Fibroblast of the aortic adventitia (primary cell): ENCODE results near the gene CXCR6. TPM values are rescaled to one million over a fixed set of nuclear protein-coding genes. Genes with fewer than 3 reads are reported as not detected.

Source experiments
- DNase-seq: peaks from one replicate; pipeline ENCODE4 v3.0.0-alpha.2; 2010; ENCODE audit warnings: low read depth
- H3K4me3 ChIP-seq: 2 replicates; pipeline ENCODE4 v1.5.1; 2011; ENCODE audit warnings: low read depth, mild to moderate bottlenecking, control low read depth, low read length, moderate library complexity
- CTCF ChIP-seq: IDR thresholded peaks from 2 replicates; pipeline ENCODE4 v1.5.1; 2011; ENCODE audit warnings: mild to moderate bottlenecking, low read length, control low read depth, inconsistent platforms; ENCODE audit not compliant: insufficient read depth
- total RNA-seq: library from RNA; depleted of rRNA; stranded (reverse); fragments of >200 nt; gene quantifications from 2 replicates; pipeline ENCODE4 v1.2.3, GENCODE V29; 2012; ENCODE audit warnings: low replicate concordance

The CXCR6 gene
- total RNA-seq, 1 donor: not detected

- DNase-seq: no peak
- no peak for TF ChIP-seq CTCF
- H3K4me3 ChIP-seq: no peak overlapping the region
Observed at GRCh38 chr3:45969116-45969515, 25.9 kb downstream of the CXCR6 start.

GRCh38 chr3:45969953-45970352, 26.7 kb downstream of the CXCR6 start:
- H3K4me3 ChIP-seq: no peak overlapping the region
- TF ChIP-seq CTCF: no peak
- DNase-seq: no peak

GRCh38 chr3:45972534-45973402, 29.5 kb downstream of the CXCR6 start:
- H3K4me3 ChIP-seq: no peak overlapping the region
- TF ChIP-seq CTCF: no peak
- DNase-seq: peak; percentile 92

- no peak for DNase-seq
- TF ChIP-seq CTCF: no peak
- H3K4me3 ChIP-seq: no peak overlapping the region
Observed at GRCh38 chr3:45974686-45975085, 31.4 kb downstream of the CXCR6 start.

GRCh38 chr3:45975686-45976085, 32.4 kb downstream of the CXCR6 start:
- no peak overlapping the region for H3K4me3 ChIP-seq
- no peak for TF ChIP-seq CTCF
- DNase-seq: no peak

GRCh38 chr3:45976191-45977091, 33.2 kb downstream of the CXCR6 start:
- TF ChIP-seq CTCF: no peak
- H3K4me3 ChIP-seq: no peak overlapping the region

More at GRCh38 chr3:45976191-45977091, 33.2 kb downstream of the CXCR6 start:
- no peak for DNase-seq
